Activated T-cell treated with anti-CD3 and anti-CD28 coated beads for 4 hours (primary cell): ENCODE results near the gene NBEAL2.
"Not testable (repeated sequence)": the region's sequence is repeated elsewhere in the genome, so short reads cannot be mapped to it uniquely, and the experiment has no call there.

ENCODE experiments used
- DNase-seq: peaks from one replicate; pipeline ENCODE4 v3.0.0-alpha.2; 2020

NBEAL2 gene

DNA sequence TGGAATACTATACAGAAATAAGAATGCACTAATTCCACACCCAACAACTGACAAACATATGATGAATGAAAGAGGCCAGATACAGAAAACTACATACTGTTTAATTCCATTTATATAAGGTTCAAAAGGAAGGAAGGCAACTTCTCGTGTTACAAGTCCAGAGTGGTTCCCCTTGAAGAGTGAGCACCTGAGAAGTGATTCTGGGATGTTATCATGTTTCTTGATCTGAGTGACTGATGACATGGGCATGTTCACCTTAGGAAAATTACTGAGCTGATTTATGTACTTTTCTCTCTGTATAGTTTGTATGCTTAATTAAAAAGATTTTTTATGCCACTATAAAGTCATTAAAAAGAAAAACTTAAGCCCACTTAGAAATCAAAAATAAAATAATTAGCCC is 16.5 kb upstream of the NBEAL2 start:
- DNase-seq = no peak

DNA sequence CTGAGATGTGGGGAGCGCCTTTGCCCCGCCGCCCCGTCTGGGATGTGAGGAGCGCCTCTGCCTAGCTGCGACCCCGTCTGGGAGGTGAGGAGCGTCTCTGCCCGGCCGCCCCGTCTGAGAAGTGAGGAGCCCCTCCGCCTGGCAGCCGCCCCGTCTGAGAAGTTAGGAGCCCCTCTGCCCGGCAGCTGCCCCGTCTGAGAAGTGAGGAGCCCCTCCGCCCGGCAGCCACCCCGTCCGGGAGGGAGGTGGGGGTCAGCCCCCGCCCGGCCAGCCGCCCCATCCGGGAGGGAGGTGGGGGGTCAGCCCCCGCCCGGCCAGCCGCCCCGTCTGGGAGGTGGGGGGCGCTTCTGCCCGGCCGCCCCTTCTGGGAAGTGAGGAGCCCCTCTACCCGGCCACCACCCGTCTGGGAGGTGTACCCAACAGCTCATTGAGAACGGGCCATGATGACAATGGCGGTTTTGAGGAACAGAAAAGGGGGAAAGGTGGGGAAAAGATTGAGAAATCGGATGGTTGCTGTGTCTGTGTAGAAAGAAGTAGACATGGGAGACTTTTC is 15.4 kb upstream of the NBEAL2 start:
- not testable (repeated sequence) for DNase-seq

DNA sequence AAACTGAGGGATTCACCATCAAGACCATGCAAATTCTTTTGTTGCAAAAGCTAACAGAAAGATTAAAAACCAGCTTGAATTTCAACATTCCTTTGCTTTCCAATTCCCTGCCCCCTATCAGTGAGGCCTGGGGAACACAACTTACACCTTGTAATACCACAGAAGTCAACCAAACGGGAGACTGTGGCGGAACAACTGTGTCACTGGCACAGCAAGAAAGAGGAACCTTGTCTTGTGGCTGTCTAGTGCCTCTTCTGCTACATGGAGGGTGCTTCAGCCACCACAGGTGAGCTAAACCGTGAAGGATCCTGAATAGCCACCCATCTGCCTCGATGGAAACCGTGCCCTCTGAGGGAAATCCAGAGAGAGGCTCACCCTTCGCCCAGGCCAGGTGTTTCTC is 14.3 kb upstream of the NBEAL2 start:
- DNase-seq = no peak

DNA sequence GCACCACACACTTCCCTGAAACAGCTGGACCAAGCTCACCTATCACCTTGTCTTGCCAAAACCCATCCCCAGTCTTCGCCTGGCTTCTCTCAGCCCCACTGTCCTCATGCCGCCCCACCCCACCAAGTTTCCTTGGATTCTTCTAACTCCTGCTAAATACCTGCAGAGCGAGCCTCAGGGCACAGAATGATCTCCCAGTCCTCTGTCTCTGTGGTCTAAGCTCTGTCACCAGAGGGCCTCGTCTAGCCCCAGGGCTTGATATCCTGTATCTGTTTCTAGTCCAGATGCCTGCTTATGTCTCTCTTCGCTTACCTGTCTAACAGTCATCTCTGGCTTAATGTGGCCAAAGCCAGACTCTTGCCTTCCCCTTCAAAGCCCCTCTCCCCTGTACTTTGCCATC is 12.7 kb upstream of the NBEAL2 start:
- no peak for DNase-seq

DNA sequence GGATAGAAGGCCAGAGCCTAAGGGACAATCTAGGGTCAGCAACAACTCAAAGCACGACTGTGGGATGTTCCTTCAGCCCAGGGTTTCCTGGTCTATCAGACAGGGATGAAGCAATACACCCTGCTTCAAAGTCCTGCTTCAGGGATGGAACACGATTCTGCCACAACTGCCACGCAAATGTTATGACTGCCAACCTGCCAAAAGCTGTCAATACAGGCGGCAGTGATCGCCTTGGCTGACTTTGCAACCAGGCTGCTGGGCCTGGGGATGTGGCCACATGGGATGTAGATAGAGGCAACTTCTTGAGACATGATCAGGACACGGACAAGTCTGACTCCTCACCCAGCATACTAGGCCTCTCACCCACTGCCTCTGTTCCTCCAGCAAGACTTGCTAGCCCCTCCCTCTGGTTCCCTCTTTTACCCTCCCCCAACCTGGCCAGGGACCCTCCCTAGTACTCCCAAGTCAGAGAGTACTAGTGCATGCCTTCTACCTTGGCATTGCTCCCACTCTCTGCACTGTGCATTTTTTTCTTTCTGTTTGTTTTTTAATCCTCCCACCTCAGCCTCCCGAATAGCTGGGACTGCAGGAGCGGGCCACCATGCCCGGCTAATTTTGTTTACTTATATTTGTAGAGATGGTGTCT is 10.6 kb upstream of the NBEAL2 start:
- no peak for DNase-seq

DNA sequence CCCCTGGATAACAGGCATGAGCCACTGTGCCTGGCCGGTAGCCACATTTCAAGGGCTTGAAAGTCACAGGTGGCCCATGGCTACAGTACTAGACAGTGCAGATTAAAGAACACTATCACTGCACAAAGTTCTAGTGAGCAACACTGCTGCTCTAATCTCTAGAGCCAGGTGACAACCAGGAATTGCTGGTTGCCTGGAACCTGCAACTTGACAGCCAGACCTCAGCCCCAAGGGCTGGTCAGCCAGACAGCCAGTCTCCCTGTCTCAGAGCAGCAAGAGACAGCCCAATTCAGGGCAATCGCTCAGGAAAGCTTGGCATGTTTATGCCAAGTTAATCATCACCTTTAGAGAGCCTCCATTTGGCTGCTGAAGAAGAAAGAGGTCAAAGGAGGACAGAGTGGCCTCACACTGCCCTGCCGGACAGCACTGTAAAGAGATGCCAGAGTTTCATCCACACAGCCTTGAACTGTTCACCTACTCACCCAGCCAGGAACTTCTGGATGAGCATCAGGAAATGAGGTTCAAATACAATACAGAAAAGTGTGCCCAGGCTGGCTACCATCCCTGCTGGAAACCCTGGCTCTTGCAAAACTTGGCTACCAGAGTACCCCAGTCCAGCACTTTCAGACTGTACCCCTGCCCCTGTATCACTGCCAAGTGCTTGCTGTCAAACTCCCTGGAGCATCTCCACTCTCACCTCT is 8.9 kb upstream of the NBEAL2 start:
- DNase-seq = no peak

DNA sequence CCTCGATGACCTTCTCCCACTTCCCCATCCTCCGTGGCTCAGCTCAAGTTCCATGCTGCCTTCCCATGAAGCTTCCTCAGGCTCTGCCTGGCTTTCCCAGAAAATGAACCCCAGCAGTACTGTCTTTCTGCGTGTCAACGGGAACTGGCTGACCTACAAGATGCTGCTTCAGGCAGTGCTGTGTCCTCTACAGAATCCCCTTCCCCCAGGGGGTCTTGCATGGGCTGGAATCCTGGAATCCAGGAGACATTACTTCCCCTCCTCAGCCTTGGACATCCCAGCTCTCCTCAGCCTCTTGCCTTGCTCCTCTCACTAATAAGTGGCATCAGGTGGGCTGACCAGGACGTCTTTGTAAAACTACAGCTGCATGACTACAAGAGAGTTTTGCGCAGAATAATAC is 8.3 kb upstream of the NBEAL2 start:
- DNase-seq = no peak

DNA sequence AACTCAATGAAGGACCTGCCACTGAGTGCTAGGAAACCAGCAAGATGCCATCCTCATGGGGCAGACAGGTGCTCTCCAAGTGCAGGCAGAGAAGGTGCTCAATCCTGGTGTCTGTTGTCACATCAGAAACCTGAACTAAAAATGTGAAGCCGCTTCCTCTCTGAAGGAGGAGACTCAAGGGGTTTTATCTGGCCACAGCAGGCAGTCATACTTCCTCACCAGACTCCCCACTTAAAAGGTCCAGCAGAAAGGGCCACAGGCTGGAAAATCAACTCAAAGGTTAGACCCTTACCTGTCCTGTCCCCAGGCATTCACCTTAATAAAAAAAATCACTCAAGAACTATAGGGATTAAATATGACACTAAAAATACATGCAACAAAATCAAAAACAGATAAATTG is 7.7 kb upstream of the NBEAL2 start:
- no peak for DNase-seq

DNA sequence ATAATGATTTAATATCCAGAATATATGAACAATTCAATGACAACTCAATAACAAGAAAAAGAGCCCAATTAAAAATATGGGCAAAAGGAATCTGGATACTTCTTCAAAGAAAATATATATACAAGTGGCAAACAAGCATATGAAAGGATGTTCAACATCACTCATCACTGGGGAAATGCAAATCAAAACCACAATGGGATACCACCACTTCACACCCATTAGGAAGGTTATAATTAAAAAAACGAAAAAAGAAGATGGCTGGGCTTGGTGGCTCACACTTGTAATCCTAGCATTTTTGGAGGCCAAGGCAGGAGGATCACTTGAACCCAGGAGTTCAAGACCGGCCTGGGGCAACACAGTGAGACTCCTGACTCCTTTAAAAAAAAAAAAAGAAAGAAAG is 7.1 kb upstream of the NBEAL2 start:
- no peak for DNase-seq

DNA sequence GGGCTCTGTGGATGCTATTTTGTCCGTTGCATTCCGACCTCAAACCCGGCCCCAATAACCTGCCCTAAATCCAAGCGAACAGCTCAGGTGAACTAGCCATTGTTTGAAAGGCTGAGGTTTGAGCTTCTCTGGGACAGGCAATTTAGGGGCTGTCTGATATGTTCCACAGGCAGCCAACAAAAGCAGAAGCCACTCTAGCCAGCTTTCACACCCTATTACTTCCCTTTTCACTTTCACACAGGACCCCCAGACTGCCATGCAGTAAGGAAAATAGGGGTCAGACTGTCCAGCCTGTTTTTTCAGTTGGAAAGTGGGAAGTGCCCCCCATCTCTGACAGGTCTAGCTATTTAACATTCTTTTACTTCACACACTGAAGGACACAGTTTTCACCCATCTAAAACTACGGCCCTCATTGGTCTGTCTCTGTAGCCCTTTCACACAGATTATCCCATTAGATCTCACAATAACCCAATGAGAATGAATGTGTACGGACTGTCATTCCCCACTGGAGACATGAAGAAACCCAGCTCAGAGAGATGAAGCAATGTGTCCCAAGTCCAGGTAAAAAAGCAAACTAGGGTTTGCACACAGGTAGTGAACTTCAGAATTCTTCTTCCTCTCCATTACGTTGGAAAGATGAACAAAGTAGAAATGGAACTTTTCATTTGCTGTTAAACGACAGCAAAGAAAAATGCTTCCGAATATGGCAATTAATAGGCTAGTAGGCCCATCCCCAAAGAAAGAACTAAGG is 4.9 kb upstream of the NBEAL2 start:
- DNase-seq = no peak

DNA sequence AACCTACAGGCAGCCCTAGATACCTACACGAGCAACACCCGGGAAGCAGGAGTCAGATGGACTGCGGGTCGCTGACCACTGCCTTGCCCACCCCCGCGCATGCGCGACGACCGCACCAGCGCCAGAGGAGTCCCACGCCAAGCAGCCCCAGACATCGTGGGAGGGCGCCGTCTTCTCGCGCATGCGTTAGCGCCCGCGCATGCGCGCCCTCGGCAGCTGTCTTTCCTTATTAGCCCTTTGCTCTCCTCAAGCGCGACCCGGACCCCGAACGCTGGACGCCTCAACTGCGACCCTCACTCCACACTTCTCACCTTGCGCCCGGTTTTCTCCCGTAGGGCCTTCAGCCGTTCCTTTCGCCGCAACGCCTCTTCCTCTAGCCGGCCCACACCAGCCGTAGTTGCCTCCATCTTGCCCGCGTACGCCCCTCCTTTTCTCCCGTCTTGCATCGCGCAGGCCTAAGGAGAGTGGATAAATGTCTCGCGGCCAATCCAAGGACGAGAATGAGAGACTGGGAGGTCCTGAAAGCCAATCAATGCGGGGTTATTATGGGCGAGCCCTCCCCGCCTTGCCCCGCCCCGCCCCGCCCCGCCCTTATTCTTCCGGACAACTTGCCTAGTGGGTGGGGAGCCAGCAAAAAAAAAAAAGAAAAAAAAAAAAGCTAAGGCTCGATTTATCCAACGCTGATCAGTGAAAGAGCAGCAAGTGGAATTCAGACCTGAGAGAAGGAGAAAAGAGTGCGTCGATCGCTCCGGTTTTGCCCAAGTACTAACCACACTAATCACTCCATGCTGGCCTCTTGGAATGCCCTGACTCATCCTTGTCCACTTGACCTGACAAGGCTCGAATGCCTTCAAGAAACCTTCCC is 2.9 kb upstream of the NBEAL2 start, which contains the start of gene CCDC12:
TSS of gene CCDC12 (minus strand) at position 420 of the 865 bp plus-strand sequence. CDS start at position 407, 13 bp downstream.
- peak; percentile 87 for DNase-seq

DNA sequence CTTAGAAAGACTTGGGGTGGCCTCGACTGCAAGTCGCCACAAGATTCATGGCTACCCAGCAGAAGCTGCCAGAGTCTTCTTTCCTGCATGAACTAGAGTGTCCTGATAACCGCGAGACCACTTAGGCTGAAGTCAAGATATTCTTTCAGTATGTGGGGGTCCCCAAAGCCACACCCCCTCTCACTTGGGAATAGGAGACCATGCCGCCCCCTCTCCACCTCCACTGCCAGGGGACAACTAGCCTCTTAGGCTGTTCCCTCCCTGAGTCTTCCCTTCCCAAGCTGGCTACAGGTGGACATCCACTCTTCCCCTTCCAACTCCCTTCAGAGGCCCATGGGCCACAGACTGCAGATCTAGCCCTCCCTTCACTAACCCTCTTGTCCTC is 1.7 kb upstream of the NBEAL2 start:
- no peak for DNase-seq

DNA sequence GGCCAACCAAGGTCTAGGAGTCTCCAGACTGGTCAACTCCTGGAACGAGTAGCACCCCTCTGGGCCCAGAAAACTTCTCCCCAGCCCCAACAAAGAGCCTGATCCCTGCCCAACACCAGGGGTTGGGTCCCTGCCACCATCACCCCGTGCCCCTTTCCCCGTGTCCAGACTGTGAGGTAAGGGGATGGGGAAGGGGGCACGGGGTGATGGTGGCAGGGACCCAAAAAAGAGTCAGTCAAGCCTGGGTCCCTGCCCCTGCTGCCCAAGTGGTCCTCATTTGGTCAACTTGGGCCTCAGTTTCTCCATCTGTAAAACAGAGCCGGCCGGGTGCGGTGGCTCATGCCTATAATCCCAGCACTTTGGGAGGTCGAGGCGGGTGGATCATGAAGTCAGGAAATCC is 1.1 kb upstream of the NBEAL2 start:
- DNase-seq = no peak

DNA sequence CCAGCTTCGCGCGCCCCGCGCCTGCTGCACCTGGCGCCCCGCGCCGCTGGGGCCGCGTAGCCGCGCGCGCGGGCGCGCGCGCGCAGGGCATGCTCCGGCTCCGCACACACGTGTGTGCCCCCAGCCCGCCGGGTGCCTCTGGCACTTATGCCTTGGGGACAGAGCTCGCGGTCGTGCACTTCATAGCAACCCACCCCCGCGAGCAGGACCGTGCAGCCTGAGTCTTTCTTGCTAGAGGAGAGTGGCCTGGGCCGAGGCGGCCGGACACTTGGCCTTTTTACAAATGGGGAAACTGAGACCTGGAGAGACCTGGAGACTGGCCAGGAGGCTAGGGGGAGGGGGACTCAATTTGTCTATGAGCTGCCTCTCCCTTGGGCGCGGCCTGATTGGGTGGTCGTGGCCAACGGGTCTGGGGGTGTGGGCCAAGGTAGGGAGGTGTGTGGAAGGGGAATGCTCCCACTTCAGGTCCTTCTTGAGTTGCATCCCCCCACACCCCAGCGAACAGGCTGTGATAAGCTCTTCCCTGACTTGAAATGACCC is 562 bp downstream of the NBEAL2 start:
- no peak for DNase-seq

DNA sequence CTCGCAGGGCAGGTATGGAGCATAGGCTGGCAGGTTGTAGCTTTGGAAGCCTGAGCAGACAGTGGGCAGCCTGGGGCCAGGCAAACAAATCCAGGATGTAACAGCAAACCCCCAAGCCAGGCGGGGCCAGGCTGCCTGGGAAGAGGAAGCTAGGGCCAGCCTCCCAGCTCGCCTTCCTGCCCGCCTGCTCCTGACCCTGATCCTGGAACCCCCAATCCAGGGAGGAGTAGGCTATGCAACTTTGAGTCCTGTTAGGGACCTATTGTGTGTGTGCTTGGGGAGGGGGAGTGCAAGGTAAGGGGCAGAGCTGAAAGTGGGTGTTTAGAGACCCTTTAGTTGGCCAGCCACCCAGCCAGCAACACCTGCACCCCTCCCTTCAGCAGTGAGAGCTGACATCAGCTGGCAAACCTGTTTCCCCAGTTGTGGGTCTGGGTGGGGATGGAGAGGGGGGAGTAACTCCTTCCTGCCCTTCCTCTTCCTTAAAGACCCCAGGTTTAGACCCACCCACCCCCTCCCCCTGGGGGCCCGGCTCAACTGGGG is 2.5 kb downstream of the NBEAL2 start:
- no peak for DNase-seq

DNA sequence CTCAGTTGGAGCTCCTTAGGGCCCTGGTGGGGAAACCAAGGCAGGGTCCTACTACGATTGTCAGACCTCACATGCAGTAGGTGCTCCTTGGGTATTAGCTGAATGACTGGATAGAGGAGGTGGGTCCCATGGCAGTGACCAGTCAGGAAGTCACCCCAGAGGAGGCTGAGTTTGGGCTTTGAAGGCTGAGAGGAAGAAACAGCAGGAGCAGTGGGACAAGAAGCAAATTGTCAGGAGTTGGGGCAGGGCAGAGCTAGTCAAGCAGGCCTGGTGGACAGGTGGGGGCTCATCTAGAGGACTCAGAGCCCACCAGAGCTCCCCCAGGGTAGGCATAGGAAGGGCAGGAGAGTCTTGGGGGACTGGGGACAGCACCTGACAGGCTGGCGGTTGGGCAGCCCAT is 3.1 kb downstream of the NBEAL2 start:
- no peak for DNase-seq

DNA sequence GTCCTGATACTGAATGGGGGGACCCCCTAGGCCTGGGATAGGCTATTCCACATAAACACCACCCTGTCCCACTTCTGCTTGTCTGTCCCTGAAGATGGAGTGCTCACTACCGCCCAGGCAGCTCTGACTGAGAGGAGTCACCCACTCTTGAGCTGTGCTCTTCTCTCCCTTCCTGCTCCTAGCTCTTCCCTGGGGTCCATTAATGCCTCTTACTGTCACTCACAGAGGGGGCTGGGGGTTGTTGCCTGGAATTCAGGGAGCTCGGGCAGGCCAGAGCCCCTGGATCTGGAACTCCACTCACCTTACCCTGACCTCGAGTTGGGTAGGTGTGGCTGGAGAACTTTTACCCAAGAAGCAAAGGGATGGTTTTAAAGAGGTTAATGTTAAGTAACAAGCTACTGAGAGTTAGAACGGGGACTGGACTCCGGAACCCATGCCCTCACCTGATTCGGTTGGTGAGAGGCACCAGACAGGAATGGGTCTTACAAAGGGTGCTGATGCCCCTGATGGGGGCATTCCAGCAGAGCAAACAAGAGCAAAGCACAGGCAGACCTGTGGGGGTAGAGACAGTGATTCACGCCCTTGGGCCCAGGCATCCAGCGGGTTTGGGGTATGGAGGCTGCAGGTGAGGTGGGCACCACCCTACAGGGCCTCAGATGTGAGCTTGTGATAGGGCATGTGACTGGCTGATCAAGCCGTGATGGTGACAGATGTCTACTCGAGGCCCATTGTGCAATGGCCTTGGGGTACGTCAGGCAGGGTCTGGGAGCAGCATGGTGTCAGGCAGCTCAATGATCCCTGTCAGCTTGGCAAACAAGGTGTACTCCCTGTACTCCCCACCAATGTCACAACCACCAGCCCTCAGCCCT is 5.4 kb downstream of the NBEAL2 start:
- DNase-seq = no peak

DNA sequence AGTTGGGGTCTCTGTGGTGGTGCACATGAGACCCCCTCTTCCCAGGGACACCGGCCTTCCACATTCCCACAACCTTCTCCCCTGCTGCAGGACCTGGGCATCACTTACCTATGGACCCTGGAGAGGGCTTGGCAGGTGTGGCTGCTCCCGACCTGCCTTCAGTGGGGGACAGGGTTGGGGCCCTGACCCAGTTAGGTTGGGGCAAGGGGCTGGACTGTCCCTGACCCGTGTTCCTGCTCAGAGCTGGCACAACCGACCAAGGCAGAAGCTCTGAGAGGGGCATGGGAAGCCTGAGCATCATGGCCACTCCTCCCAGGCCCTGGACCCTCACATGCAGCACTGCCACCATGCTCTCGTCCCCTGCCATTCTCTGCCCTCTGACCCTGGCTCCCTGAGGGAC is 6.1 kb downstream of the NBEAL2 start:
- no peak for DNase-seq

DNA sequence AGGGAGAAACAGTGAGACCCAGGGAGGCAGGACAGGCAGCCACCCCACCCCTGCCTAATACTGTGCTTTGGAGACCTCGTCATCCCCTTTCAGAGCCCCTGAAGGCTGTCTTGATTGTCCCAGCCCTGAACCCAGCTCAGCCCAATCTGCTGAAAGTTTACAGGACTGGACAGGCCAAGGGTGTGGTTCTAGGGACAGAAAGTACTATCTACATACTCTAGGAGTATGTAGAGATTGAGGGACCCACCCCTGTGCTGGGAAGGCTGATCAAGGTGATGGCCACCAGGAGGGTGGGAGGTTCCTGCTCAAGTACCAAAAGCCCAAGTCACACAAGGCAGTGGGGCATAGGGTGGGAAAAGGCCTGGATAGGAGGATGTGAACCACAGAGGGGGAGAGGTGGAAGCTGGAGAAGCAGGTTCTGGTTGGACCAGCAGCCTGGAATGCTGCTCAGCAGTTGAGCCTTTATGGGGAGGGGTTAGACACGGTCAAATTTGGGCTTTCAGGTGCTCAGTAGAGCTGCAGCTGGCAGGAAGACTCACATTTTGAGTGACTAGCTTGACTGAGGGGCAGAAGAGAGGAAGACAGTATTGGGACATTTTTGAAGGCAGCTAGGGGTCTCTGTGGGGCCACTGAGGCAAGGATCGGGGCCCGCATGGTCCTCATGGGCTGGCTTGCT is 6.7 kb downstream of the NBEAL2 start:
- no peak for DNase-seq

DNA sequence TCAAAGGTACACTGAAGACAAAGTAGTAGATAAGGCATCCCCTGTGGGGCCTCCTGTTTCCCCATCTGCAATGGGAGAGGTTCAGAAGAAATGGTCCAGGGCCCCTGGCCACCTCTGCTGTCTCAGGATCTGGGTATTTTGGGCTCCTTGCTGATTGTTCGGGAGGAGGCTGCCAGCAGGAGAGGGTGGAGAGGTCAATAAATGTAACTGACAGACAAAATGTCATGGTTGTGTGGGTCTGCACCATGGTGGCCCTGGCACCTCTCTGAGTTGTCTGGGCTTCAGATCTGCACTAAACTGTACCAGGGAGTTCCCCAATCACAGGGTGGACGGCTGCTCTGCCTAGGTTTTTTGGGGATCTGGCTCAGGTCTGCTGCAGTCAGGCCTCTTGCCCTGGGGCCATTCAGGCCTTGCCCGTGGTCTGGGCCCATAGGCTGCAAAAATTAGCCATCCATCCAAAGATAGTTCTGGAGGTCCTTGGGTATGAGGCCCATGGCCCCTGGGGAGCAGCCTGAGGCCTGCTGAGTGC is 7.4 kb downstream of the NBEAL2 start:
- DNase-seq = no peak
